ENCODE measurements around the gene DUSP2.

Gene DUSP2

GRCh38 chr2:96169868-96170507 is 24.7 kb upstream of the DUSP2 start:
- peaks cover 3% of the 10 kb centered on the region for H3K9me3 ChIP-seq (ENCODE audit: low read length)
- H3F3A ChIP-seq (ENCODE audit: insufficient read depth, low read length), result no peaks in the 10 kb centered on the region
- H3K9ac ChIP-seq (ENCODE audit: low read length), result no peak overlapping the region
- no peak for TF ChIP-seq CTCF (IDR thresholded peaks at IDR 0.05; ENCODE audit: low read length)
- no peak for TF ChIP-seq EZH2 (IDR thresholded peaks at IDR 0.05; ENCODE audit: borderline replicate concordance, low read length)
- H3K4me2 ChIP-seq (ENCODE audit: low read length), result no peak overlapping the region
- H3K79me2 ChIP-seq (ENCODE audit: insufficient read depth, low read length), result no peaks in the 10 kb centered on the region
- H3K36me3 ChIP-seq (ENCODE audit: insufficient read depth, low read length), result no peaks in the 10 kb centered on the region; the same call in 1 of the 2 replicates
- no peak overlapping the region for H2AFZ ChIP-seq (ENCODE audit: low read length)
- H4K20me1 ChIP-seq (ENCODE audit: insufficient read depth, low read length), result no peaks in the 10 kb centered on the region
- no peak overlapping the region for H3K27ac ChIP-seq (ENCODE audit: low read depth, low read length, poor library complexity, severe bottlenecking)
- no peaks in the 10 kb centered on the region for H3K27me3 ChIP-seq (ENCODE audit: insufficient read depth, low read length)
- H3K4me3 ChIP-seq (ENCODE audit: low read depth, low read length, poor library complexity, severe bottlenecking), result no peak overlapping the region
- H3K4me1 ChIP-seq (ENCODE audit: insufficient read depth, low read length, severe bottlenecking), result peaks cover 2% of the 10 kb centered on the region
- no peaks in the 10 kb centered on the region for H3K9me2 ChIP-seq (ENCODE audit: low read depth, low read length)

GRCh38 chr2:96167407-96168013 is 22.3 kb upstream of the DUSP2 start:
- Histone ChIP-seq H4K20me1 (ENCODE audit: insufficient read depth, low read length) (no peaks in the 10 kb centered on the region), H3K4me1 (ENCODE audit: insufficient read depth, low read length, severe bottlenecking) (peaks cover 26% of the 10 kb centered on the region), H3K4me2 (ENCODE audit: low read length) (no peak overlapping the region), H3K27ac (ENCODE audit: low read depth, low read length, poor library complexity, severe bottlenecking) (no peak overlapping the region), H3K9ac (ENCODE audit: low read length) (no peak overlapping the region), H2AFZ (ENCODE audit: low read length) (no peak overlapping the region), H3K79me2 (ENCODE audit: insufficient read depth, low read length) (no peaks in the 10 kb centered on the region), H3K9me3 (ENCODE audit: low read length) (peaks cover 3% of the 10 kb centered on the region), H3F3A (ENCODE audit: insufficient read depth, low read length) (peaks cover 4% of the 10 kb centered on the region; the same call in 1 of the 2 replicates), H3K27me3 (ENCODE audit: insufficient read depth, low read length) (no peaks in the 10 kb centered on the region), H3K36me3 (ENCODE audit: insufficient read depth, low read length) (no peaks in the 10 kb centered on the region; the same call in 1 of the 2 replicates), H3K4me3 (ENCODE audit: low read depth, low read length, poor library complexity, severe bottlenecking) (no peak overlapping the region), H3K9me2 (ENCODE audit: low read depth, low read length) (no peaks in the 10 kb centered on the region)
- TF ChIP-seq EZH2 (IDR thresholded peaks at IDR 0.05; ENCODE audit: borderline replicate concordance, low read length) (no peak), CTCF (IDR thresholded peaks at IDR 0.05; ENCODE audit: low read length) (no peak)

DNA sequence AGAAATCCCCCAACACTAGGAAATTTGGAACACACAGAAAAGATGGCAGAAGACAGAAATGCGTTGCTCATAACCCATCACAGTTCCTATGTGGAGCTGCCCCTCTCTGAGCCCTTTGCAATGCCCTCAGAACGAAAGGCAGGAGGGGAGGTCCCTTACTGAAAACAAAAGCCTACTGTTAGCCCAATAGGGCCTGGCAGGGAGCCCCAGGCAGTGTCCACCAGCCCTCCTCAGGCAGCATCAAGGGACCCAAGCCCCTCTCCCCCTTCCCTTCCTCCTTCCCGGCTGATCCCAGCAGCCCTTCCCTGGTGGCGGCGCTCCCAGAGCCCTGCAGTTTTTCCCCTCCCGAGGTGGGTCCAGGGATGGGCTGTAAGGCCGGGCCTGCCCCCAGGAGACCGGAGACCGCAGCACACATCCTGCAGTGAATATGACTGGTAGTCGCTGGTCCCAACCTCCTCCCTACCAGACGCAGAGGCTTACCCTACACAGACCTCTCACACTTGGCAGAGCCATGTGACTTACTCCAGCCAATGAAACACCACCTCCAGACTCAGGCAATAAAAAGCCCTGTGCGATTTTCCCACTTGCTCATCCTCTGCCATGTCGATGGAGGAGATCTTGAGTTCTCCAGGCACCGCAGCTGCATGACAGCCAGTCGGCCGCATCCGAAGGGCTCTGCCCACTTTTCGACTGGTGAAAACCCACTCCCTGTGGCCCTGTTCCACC is 19.4 kb upstream of the DUSP2 start:
- H4K20me1 ChIP-seq (ENCODE audit: insufficient read depth, low read length), result no peaks in the 10 kb centered on the region
- H3K4me3 ChIP-seq (ENCODE audit: low read depth, low read length, poor library complexity, severe bottlenecking), result peak overlapping the region; percentile 52
- TF ChIP-seq EZH2 (IDR thresholded peaks at IDR 0.05; ENCODE audit: borderline replicate concordance, low read length), result no peak
- no peak for TF ChIP-seq CTCF (IDR thresholded peaks at IDR 0.05; ENCODE audit: low read length)
- H3K27ac ChIP-seq (ENCODE audit: low read depth, low read length, poor library complexity, severe bottlenecking), result peak overlapping the region; percentile 90
- H3F3A ChIP-seq (ENCODE audit: insufficient read depth, low read length), result peaks cover 4% of the 10 kb centered on the region; the same call in 1 of the 2 replicates
- peaks cover 6% of the 10 kb centered on the region; the same call in 1 of the 2 replicates for H3K36me3 ChIP-seq (ENCODE audit: insufficient read depth, low read length)
- H3K4me2 ChIP-seq (ENCODE audit: low read length), result peak overlapping the region; percentile 76
- H2AFZ ChIP-seq (ENCODE audit: low read length), result peak overlapping the region; percentile 97; the same call in 1 of the 2 replicates
- H3K4me1 ChIP-seq (ENCODE audit: insufficient read depth, low read length, severe bottlenecking), result peaks cover 35% of the 10 kb centered on the region
- no peaks in the 10 kb centered on the region for H3K27me3 ChIP-seq (ENCODE audit: insufficient read depth, low read length)
- H3K9me3 ChIP-seq (ENCODE audit: low read length), result no peaks in the 10 kb centered on the region
- no peaks in the 10 kb centered on the region for H3K9me2 ChIP-seq (ENCODE audit: low read depth, low read length)
- H3K9ac ChIP-seq (ENCODE audit: low read length), result peak overlapping the region; percentile 70
- no peaks in the 10 kb centered on the region for H3K79me2 ChIP-seq (ENCODE audit: insufficient read depth, low read length)

Measured in OCI-LY1 (cell line).